Hepatocyte (in vitro differentiated cells): ENCODE data around the gene LRBA.

Experiments
- CTCF ChIP-seq: fragments of 200-600 bp; sonication (generic); IDR thresholded peaks from 2 replicates; pipeline ENCODE4 v1.5.1; 2016; ENCODE audit warnings: antibody characterized with exemption, mild to moderate bottlenecking; ENCODE audit not compliant: poor library complexity
- EZH2 ChIP-seq: fragments of 200-600 bp; sonication (generic); IDR thresholded peaks from 2 replicates; pipeline ENCODE4 v1.6.1; 2016; ENCODE audit warnings: antibody characterized with exemption, mild to moderate bottlenecking, borderline replicate concordance

DNA sequence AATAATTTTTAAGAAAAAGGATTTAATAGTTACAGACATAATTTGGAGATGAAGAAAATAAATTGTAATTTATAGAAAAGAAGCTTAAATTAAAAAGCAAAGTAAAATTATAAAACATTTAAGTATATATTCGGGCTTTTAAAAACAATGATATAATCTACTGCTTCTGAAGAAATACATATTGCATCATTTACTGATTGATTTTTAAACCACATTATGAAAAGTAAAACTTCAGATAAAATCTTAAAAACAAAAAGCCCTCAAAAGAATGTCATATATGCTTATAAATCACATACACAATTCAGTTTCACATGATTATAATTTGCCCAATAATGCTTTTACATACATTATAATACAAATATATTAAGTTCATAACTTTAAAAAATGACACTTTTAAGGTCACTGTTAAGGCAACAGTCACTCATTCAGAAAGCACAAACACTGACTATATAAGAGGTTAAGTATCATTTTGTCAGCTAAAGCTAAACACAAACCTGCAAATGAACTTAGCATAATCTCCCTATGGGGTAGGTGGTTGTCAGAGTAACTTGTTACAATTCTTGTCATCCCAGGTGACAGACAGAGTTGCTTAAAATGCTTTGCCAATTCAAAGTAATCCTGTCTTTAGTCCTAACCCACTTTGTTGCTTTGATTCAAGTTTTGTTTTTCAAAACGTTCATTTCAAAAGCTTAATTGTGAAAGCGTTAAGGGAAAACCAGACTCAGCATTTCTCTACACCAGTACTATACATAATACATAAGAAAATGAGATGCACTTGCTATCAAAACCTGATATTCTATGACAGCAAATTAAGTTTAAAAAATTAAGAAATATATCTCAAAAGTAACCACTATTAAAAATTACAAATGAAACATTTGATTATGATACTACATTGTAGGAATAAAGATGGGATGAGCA lies 523.7 kb downstream of the LRBA start:
- TF ChIP-seq CTCF (no peak), EZH2 (no peak)
